CD4-positive, alpha-beta T cell treated with Interleukin-6 for 4 hours (primary cell): Measurements from ENCODE around the gene INPP5F.

ENCODE experiments used
- DNase-seq: peaks from one replicate; pipeline ENCODE4 v3.0.0-alpha.2; 2020; ENCODE audit warnings: mixed read lengths

The INPP5F gene

DNA sequence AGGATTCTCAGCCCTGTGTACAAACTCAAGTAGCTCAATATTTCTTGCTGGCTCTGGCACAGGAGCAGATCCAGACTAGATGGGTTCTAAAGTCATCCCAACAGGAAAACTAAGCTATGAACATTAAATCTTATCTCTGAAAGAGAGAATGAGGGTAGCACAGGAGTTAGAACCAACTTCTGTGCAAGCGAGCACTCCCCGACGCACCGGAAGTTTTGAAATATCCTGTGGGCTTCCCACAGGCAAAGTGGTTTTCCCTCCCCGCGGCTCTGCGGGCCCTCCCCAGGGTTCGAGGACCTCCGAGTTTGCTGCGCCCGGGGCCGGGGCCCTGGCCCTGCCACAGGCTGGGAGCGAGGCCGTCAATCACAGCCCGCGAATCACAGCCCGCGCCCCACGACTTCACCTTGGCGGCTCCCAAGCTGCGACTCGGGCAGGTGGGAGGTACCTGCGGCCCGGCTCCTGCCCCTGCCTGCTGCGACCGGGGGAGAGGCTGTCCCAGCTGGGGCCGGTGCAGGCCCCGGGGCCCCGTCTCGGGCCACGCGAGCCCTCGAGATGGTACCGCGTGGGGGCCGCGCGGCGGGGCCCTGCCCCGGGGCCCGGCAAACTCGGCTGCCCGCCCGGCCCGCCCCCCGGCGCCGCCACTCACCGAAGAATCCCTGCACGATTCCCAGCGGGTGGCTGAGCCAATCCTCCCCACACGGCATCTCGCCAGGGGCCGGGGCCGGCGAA lies 146.2 kb downstream of the INPP5F start:
- DNase-seq = peak; percentile 62

- no peak for DNase-seq
Measured at GRCh38 chr10:119872610-119872859, 146.7 kb downstream of the INPP5F start, which contains the start of gene MCMBP. Gene MCMBP, minus strand, starts transcription at chr10:119872843. Its CDS starts 259 bp downstream, at chr10:119872584.

DNA sequence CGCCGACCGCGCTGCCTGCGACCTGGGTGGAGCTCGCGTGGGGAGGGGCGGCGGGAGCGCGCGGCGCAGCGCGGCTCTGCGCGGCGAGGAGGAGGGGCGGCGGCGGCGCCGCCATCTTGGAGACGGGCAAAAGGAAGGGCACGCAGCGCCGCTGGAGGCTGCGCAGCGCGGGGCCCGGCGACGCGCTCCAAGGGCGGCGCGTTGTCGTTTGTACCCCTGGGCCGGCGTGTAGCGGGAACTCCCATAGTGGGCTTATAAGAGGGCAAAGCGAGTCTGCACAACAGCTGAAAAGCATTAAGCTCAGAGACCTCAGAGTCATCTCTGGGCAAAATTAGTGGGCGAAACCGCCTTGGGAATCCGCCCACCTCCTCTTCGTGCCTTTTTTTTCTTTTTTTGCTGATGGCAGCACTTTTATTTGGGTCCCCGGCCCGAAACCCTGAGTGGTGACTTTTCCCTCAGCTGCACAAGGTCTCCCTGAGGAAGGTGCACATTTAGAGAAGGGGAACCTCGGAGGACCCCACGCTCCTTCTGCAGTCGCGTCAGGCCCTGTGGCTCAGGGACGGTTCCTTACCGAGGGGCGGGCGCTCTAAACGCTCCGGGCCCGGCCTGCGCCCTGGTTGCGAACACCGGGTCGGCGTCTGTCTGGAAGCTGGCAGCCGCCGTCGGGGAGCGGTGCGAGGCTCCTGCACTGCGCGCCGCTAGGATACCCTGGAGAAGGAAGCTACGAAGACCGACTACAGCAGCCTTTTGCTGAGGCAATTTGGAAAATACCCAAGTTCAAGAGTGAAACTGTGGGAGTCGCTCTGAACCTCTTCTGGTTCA lies 147.2 kb downstream of the INPP5F start:
- peak; percentile 91 for DNase-seq

GRCh38 chr10:119878524-119878923 lies 152.7 kb downstream of the INPP5F start:
- DNase-seq = no peak
